Sigmoid colon (tissue), 7 donors: ENCODE results near the gene SMIM29. TPM values are rescaled to one million over a fixed set of nuclear protein-coding genes. Genes with fewer than 3 reads are reported as not detected.

Source experiments
- DNase-seq: peaks from one replicate; pipeline ENCODE4 v3.0.0-alpha.2; 2019
- H3K27ac ChIP-seq, 4 donors: fragments of 200-600 bp; sonication (generic); one replicate each; pipeline ENCODE4 v1.5.1; 2016 to 2019; ENCODE audit warnings: mild to moderate bottlenecking in 1 of 4
- H3K27me3 ChIP-seq, 3 donors: fragments of 200-600 bp; sonication (generic); one replicate each; pipeline ENCODE4 v1.5.1; 2019; ENCODE audit warnings: mild to moderate bottlenecking in 1 of 3
- H3K36me3 ChIP-seq, 4 donors: fragments of 200-600 bp; sonication (generic); one replicate each; pipeline ENCODE4 v1.5.1; 2016 to 2019
- H3K4me1 ChIP-seq, 4 donors: fragments of 200-600 bp; sonication (generic); one replicate each; pipeline ENCODE4 v1.5.1; 2017 to 2019
- H3K4me3 ChIP-seq, 4 donors: fragments of 200-600 bp; sonication (generic); one replicate each; pipeline ENCODE4 v1.5.1; 2017 to 2019; ENCODE audit warnings: mild to moderate bottlenecking in 2 of 4, moderate library complexity in 1 of 4
- H3K9me3 ChIP-seq, 4 donors: fragments of 200-600 bp in 3 of 4; sonication (generic) in 3 of 4; one replicate each; pipeline versions ENCODE4 v1.5.1 to v1.6.1; 2013 to 2019
- EP300 ChIP-seq, 4 donors: sonication (generic); formaldehyde crosslinking; IDR thresholded peaks; one replicate each; pipeline ENCODE4 v1.6.1; 2017; ENCODE audit warnings: antibody characterized with exemption in 4 of 4
- POLR2A ChIP-seq, 2 donors: fragments of 450-650 bp; IDR thresholded peaks; one replicate each; pipeline ENCODE4 v1.6.1; 2016; ENCODE audit warnings: antibody characterized with exemption in 2 of 2, mild to moderate bottlenecking in 2 of 2, moderate library complexity in 2 of 2
- POLR2AphosphoS5 ChIP-seq, 4 donors: sonication (generic); formaldehyde crosslinking; IDR thresholded peaks; one replicate each; pipeline ENCODE4 v1.6.1; 2017; ENCODE audit warnings: antibody characterized with exemption in 4 of 4
- WGBS, 2 donors: extraction: QIAGEN DNeasy Blood & Tissue Kit; methylation state at CpG; one replicate each; pipeline ENCODE4 v1.1.7; 2013; 5-methylcytosine and 5-hydroxymethylcytosine counted together
- intact Hi-C: fragments of 100-400 bp; cut with DNase I; formaldehyde crosslinking; loops from one replicate; pipeline ENCODE4 v1.15.1; 2023
- polyA plus RNA-seq, 3 donors: library from polyadenylated mRNA; stranded (reverse); fragments of 200-250 nt; gene quantifications; one replicate each; pipeline ENCODE4 v1.2.3, GENCODE V29; 2013
- total RNA-seq, 4 donors: library from RNA; depleted of rRNA; stranded (reverse); fragments of >200 nt; gene quantifications; one replicate each; pipeline ENCODE4 v1.1.0, GENCODE V29; 2016
- TF ChIP-seq, protein P1 (sequence below), 4 experiments: fragments of 450-650 bp in 3 of 4; fragments of 200-600 bp in 1 of 4; IDR thresholded peaks; one replicate each; pipeline ENCODE4 v1.5.1; 2016 to 2019; ENCODE audit warnings: antibody characterized with exemption in 4 of 4, mild to moderate bottlenecking in 3 of 4, moderate library complexity in 2 of 4
- donor health status: healthy with polysubstance abuse.
- donor health status: Bipolar disorder and iron deficiency.
- donor health status: healthy.

Gene SMIM29
- total and polyA plus RNA-seq, 7 donors = 16.8 to 39.0 (median 23.7) TPM

DNA sequence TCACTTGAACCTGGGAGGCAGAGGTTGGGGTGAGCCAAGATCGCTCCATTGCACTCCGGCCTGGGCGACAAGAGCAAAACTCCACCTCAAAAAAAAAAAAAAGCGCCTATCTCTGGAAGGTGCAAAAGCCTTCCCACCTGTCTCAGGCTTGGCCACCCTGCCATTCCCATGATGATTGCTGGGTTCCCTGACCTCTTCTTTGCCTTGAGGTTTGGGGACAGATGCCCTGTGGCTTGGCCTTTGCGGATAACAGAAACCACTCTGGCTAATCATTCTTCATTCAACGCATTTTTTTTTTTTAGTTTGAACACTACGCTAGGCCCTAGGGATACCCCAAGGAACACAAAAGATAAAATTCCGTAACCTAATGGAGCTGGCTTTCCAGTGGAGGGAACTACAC lies 18.9 kb downstream of the SMIM29 start:
- DNase-seq = no peak
- Histone ChIP-seq H3K4me1 (no peaks in the 10 kb centered on the region), H3K9me3 (no peaks in the 10 kb centered on the region), H3K27ac (no peak overlapping the region), H3K27me3 (no peaks in the 10 kb centered on the region), H3K36me3 (no peaks in the 10 kb centered on the region), H3K4me3 (no peak overlapping the region)
- intact Hi-C loops = no loop called here
- no peak for TF ChIP-seq POLR2A (IDR thresholded peaks at IDR 0.05)
- TF ChIP-seq POLR2AphosphoS5 (IDR thresholded peaks at IDR 0.05) = no peak
- TF ChIP-seq EP300 (IDR thresholded peaks at IDR 0.05) = no peak
- WGBS, 2 donors = 95 to 96% methylated on average over 8 of the region's 8 CpGs

DNA sequence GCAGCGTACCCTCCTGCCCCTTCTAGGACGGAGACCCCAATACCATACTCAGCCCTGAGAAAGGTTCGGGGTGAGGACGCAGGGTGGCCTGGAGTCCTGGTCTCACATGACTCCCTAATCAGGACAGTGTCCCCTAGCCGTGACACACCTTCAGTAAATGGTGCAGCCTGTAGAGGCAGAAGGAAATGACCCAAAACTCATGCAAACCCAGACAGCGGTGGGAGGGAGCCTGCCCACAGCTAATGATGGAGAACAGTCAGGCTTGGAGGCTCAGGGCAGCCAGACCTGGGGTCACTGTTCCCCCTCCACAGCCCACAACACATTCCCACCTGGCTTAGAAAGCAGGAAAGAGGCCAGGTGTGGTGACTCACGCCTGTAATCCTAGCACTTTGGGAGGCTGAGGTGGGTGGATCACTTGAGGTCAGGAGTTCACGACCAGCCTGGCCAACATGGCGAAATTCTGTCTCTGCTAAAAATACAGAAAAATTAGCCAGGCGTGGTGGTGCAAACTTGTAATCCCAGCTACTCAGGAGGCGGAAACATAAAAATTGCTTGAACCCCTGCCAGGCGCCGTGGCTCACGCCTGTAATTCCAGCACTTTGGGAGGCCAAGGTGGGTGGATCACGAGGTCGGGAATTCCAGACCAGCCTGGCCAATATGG lies 20.9 kb downstream of the SMIM29 start:
- DNase-seq = no peak
- no peaks in the 10 kb centered on the region for H3K36me3 ChIP-seq
- no peak overlapping the region for H3K27ac ChIP-seq
- no peaks in the 10 kb centered on the region for H3K9me3 ChIP-seq
- H3K4me3 ChIP-seq = no peak overlapping the region
- 84 to 90% methylated on average over 16 of the region's 16 CpGs for WGBS, 2 donors
- no peaks in the 10 kb centered on the region for H3K27me3 ChIP-seq
- TF ChIP-seq POLR2AphosphoS5 (IDR thresholded peaks at IDR 0.05) (no peak), POLR2A (IDR thresholded peaks at IDR 0.05) (no peak), EP300 (IDR thresholded peaks at IDR 0.05) (no peak)
- TF ChIP-seq, protein P1, sequence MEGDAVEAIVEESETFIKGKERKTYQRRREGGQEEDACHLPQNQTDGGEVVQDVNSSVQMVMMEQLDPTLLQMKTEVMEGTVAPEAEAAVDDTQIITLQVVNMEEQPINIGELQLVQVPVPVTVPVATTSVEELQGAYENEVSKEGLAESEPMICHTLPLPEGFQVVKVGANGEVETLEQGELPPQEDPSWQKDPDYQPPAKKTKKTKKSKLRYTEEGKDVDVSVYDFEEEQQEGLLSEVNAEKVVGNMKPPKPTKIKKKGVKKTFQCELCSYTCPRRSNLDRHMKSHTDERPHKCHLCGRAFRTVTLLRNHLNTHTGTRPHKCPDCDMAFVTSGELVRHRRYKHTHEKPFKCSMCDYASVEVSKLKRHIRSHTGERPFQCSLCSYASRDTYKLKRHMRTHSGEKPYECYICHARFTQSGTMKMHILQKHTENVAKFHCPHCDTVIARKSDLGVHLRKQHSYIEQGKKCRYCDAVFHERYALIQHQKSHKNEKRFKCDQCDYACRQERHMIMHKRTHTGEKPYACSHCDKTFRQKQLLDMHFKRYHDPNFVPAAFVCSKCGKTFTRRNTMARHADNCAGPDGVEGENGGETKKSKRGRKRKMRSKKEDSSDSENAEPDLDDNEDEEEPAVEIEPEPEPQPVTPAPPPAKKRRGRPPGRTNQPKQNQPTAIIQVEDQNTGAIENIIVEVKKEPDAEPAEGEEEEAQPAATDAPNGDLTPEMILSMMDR (IDR thresholded peaks at IDR 0.05) = no peak
- H3K4me1 ChIP-seq = peaks cover 0 to 15% (median 13%) of the 10 kb centered on the region in 4 donors
- intact Hi-C loops = no loop called here

DNA sequence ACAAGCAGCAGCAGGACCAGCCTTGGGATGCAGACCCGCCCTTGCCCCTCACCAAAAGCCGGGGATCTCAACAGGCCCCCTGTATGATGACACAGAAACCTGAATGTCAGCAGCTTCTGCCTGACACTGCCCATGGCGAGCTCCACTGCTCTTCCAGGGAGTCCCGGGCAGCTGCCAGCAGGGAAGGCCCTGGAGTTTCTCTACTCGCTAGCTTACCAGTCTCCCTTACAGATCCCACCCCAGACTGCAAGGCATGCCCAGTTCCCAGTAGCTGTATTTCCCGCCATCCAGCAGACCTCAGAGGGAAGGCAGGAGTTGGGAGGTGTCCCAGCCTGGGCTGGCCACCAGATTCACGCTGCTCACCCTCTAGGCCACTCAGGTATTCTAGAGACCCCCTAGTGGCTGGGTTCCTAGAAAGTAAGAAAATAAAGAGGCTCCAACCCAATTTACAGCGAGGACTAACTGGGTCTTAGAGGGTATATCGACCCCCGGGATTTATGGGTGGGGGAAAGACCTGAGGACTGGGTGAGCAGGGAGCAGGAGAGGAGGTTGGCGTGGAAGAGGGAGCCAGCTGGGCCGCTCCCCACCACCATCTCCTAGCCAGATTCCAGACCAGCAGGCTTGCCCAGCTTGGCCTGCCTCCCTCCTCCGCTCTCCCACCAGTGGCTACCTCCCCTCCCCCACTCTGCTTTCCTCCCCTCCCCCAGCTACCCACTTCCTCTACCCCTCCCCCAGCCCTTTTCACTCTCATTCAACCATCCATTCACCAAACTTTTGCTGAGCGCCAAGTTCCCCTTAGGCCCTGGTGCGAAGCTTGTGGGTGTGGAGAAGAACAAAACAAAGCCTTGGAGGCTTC lies 21.8 kb downstream of the SMIM29 start:
- H3K36me3 ChIP-seq = no peaks in the 10 kb centered on the region
- intact Hi-C loops = no loop called here
- DNase-seq = no peak
- TF ChIP-seq, protein P1 (IDR thresholded peaks at IDR 0.05) = no peak
- TF ChIP-seq EP300 (IDR thresholded peaks at IDR 0.05) (no peak), POLR2A (IDR thresholded peaks at IDR 0.05) (no peak), POLR2AphosphoS5 (IDR thresholded peaks at IDR 0.05) (no peak)
- H3K4me1 ChIP-seq = peaks cover 0 to 15% (median 13%) of the 10 kb centered on the region in 4 donors
- H3K4me3 ChIP-seq = no peak overlapping the region
- H3K9me3 ChIP-seq = no peaks in the 10 kb centered on the region
- H3K27ac ChIP-seq = no peak overlapping the region
- 87 to 95% methylated on average over 15 of the region's 15 CpGs for WGBS, 2 donors
- H3K27me3 ChIP-seq = no peaks in the 10 kb centered on the region

DNA sequence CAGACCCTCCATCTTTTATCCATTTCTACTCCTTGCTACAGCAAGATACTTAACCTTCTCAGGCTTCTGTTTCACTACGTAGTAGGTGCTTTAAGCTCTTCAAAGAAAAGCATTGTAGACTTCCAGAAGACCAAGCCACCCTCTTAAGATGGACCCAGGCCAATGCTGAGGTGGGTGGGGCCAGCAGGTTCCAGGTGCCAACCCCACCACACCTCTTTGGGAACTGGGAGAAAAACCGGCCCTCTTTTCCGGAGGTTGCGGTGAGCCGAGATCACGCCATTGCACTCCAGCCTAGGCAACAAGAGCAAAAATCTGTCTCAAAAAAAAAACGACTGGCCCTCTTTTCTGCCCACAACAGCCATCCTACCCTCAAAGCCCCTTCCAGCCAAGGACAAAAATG lies 22.7 kb downstream of the SMIM29 start:
- Histone ChIP-seq H3K4me1 (peaks cover 0 to 15% (median 13%) of the 10 kb centered on the region in 4 donors), H3K27me3 (no peaks in the 10 kb centered on the region), H3K9me3 (no peaks in the 10 kb centered on the region), H3K36me3 (no peaks in the 10 kb centered on the region), H3K4me3 (no peak overlapping the region), H3K27ac (no peak overlapping the region)
- WGBS, 2 donors = 72 to 90% methylated on average over 7 of the region's 7 CpGs
- intact Hi-C loops = no loop called here
- no peak for DNase-seq
- TF ChIP-seq EP300 (IDR thresholded peaks at IDR 0.05) (no peak), POLR2AphosphoS5 (IDR thresholded peaks at IDR 0.05) (no peak), POLR2A (IDR thresholded peaks at IDR 0.05) (no peak)
- TF ChIP-seq, protein P1 (IDR thresholded peaks at IDR 0.05) = no peak

DNA sequence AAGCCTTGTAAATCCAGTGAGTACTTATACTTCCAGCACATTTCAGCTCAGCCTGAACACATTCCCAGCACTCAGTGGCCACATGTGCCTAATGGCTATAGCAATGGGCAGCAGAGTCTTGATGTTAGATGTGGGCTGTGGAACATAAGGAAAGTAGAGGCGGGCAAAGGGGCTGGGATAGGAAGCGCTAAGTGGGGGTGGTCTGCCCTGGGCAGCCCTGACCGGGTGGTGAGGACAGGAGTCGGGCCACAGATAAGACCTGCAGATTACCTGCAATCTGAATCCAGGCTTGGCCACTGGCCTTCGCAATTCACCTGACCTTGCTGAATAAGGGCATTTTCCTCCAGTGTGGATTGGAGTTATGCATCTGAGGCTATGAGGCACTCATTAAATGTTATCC lies 23.3 kb downstream of the SMIM29 start:
- TF ChIP-seq POLR2AphosphoS5 (IDR thresholded peaks at IDR 0.05) (no peak), EP300 (IDR thresholded peaks at IDR 0.05) (no peak), POLR2A (IDR thresholded peaks at IDR 0.05) (no peak)
- TF ChIP-seq, protein P1 (IDR thresholded peaks at IDR 0.05) = no peak
- intact Hi-C loops = no loop called here
- Histone ChIP-seq H3K4me3 (no peak overlapping the region), H3K27me3 (no peaks in the 10 kb centered on the region), H3K27ac (no peak overlapping the region), H3K9me3 (no peaks in the 10 kb centered on the region), H3K36me3 (no peaks in the 10 kb centered on the region), H3K4me1 (peaks cover 0 to 15% (median 13%) of the 10 kb centered on the region in 4 donors)
- no peak for DNase-seq
- WGBS, 2 donors = 95 to 96% methylated on average over 5 of the region's 5 CpGs
